GM19467 (cell line): ENCODE measurements around the gene PEG3.
"Not testable (repeated sequence)": the region's sequence is repeated elsewhere in the genome, so short reads cannot be mapped to it uniquely, and the experiment has no call there.

Source experiments
- ATAC-seq: cut with Tn5 transposase; IDR thresholded peaks from one replicate; pipeline ENCODE4 v1.9.1; 2021; ENCODE audit warnings: mild to moderate bottlenecking, moderate library complexity; ENCODE audit not compliant: unreplicated experiment

The PEG3 gene

GRCh38 chr19:56840451-56841192 lies at the start of gene PEG3, which contains the start of gene ZIM2:
Gene PEG3, minus strand, starts transcription at chr19:56840726. Its CDS starts 16,071 bp downstream, at chr19:56824655.
Gene ZIM2, minus strand, starts transcription at chr19:56840726. Its CDS starts 16,449 bp downstream, at chr19:56824277.
- ATAC-seq: no peak

- ATAC-seq: no peak
Observed at GRCh38 chr19:56885173-56885985, 44.9 kb upstream of the PEG3 start.

GRCh38 chr19:56884441-56884840 lies 43.9 kb upstream of the PEG3 start:
- no peak for ATAC-seq

- no peak for ATAC-seq
Observed at GRCh38 chr19:56880592-56881190, 40.2 kb upstream of the PEG3 start.

GRCh38 chr19:56877069-56877715 lies 36.7 kb upstream of the PEG3 start:
- ATAC-seq: no peak

GRCh38 chr19:56875717-56876116 lies 35.2 kb upstream of the PEG3 start:
- no peak for ATAC-seq

- no peak for ATAC-seq
Observed at GRCh38 chr19:56874530-56874929, 34.0 kb upstream of the PEG3 start.

GRCh38 chr19:56873493-56873892 lies 33.0 kb upstream of the PEG3 start:
- ATAC-seq: no peak

GRCh38 chr19:56869886-56870285 lies 29.4 kb upstream of the PEG3 start:
- no peak for ATAC-seq

GRCh38 chr19:56868446-56868845 lies 27.9 kb upstream of the PEG3 start:
- ATAC-seq: no peak

- no peak for ATAC-seq
Observed at GRCh38 chr19:56866538-56866937, 26.0 kb upstream of the PEG3 start.

- ATAC-seq: no peak
Observed at GRCh38 chr19:56864443-56865125, 24.1 kb upstream of the PEG3 start.

GRCh38 chr19:56862741-56863140 lies 22.2 kb upstream of the PEG3 start:
- no peak for ATAC-seq

GRCh38 chr19:56860409-56860808 lies 19.9 kb upstream of the PEG3 start:
- ATAC-seq: not testable (repeated sequence)

GRCh38 chr19:56858026-56858425 lies 17.5 kb upstream of the PEG3 start:
- ATAC-seq: no peak

- ATAC-seq: no peak
Observed at GRCh38 chr19:56856822-56857221, 16.3 kb upstream of the PEG3 start.

- not testable (repeated sequence) for ATAC-seq
Observed at GRCh38 chr19:56852361-56852760, 11.8 kb upstream of the PEG3 start.

- no peak for ATAC-seq
Observed at GRCh38 chr19:56848166-56848565, 7.6 kb upstream of the PEG3 start.

GRCh38 chr19:56842412-56842811 lies 1.9 kb upstream of the PEG3 start:
- no peak for ATAC-seq

- ATAC-seq: no peak
Observed at GRCh38 chr19:56841193-56841543, 642 bp upstream of the PEG3 start.
